ENCODE data around the gene TADA2B. TPM values are rescaled to one million over a fixed set of nuclear protein-coding genes. Genes with fewer than 3 reads are reported as not detected.

The TADA2B gene
- total and polyA plus RNA-seq, 2 experiments from 2014 or later, result 3.6 to 11.4 TPM

- H3K36me3 Mint-ChIP-seq (ENCODE audit: low read depth), result no peaks in the 10 kb centered on the region
- H3K4me1 Mint-ChIP-seq, result no peaks in the 10 kb centered on the region
- no peaks in the 10 kb centered on the region for H3F3A ChIP-seq (replicated peaks; ENCODE audit: low read depth)
- no peak overlapping the region for H3K27ac ChIP-seq (ENCODE audit: low read depth)
- TF ChIP-seq JUNB (IDR thresholded peaks at IDR 0.05; ENCODE audit: unreplicated experiment) (no peak), CREB1 (CRISPR knock-in tag; IDR thresholded peaks at IDR 0.05; ENCODE audit: low read depth) (no peak), REST (IDR thresholded peaks at IDR 0.05; ENCODE audit: unreplicated experiment) (no peak), ZNF462 (CRISPR knock-in tag; IDR thresholded peaks at IDR 0.05) (no peak), CTCF (conservative IDR thresholded peaks at IDR 0.05; ENCODE audit: low read depth in 2 of 2) (no peak), ZNF331 (CRISPR knock-in tag; IDR thresholded peaks at IDR 0.05; ENCODE audit: low read depth) (no peak), NANOG (IDR thresholded peaks at IDR 0.05; ENCODE audit: borderline replicate concordance) (no peak), EZH2phosphoT487 (IDR thresholded peaks at IDR 0.05; ENCODE audit: unreplicated experiment) (no peak)
- no peak overlapping the region for H3K4me3 ChIP-seq
- no peak overlapping the region for H3K4me3 Mint-ChIP-seq
- H3K36me3 ChIP-seq (ENCODE audit: insufficient read depth), result no peaks in the 10 kb centered on the region
- no peak for ATAC-seq
- no peaks in the 10 kb centered on the region for H3K79me2 ChIP-seq (replicated peaks; ENCODE audit: insufficient read depth)
- H3K9me3 Mint-ChIP-seq, result peaks cover 11% of the 10 kb centered on the region; the same call in 2 of the 3 replicates
- peaks cover 3% of the 10 kb centered on the region for H4K20me1 ChIP-seq (replicated peaks; ENCODE audit: insufficient read depth)
- peaks cover 89% of the 10 kb centered on the region for H3K27me3 Mint-ChIP-seq (ENCODE audit: insufficient read depth, low read depth, poor library complexity)
- H3K4me1 ChIP-seq (ENCODE audit: insufficient read depth), result no peaks in the 10 kb centered on the region
- H3K9me2 ChIP-seq (ENCODE audit: insufficient read depth), result no peaks in the 10 kb centered on the region
- no peak overlapping the region for H3K4me2 ChIP-seq
- no peak overlapping the region for H2AFZ ChIP-seq
- no peak for DNase-seq (ENCODE audit: low spot score)
- H3K27ac Mint-ChIP-seq, result no peak overlapping the region
- peaks cover 98% of the 10 kb centered on the region for H3K27me3 ChIP-seq (ENCODE audit: insufficient read depth)
These were observed 48.9 kb downstream of the TADA2B start for GRCh38 chr4:7092026-7092425.

Data from GM23338 (cell line).